GM18526 (cell line): ENCODE data around the gene TOE1.

Source experiments
- POLR2A ChIP-seq: IDR thresholded peaks from 3 replicates; pipeline ENCODE4 v1.6.1; 2011; ENCODE audit not compliant: insufficient read length; ENCODE audit errors: extremely low read depth

TOE1 gene

DNA sequence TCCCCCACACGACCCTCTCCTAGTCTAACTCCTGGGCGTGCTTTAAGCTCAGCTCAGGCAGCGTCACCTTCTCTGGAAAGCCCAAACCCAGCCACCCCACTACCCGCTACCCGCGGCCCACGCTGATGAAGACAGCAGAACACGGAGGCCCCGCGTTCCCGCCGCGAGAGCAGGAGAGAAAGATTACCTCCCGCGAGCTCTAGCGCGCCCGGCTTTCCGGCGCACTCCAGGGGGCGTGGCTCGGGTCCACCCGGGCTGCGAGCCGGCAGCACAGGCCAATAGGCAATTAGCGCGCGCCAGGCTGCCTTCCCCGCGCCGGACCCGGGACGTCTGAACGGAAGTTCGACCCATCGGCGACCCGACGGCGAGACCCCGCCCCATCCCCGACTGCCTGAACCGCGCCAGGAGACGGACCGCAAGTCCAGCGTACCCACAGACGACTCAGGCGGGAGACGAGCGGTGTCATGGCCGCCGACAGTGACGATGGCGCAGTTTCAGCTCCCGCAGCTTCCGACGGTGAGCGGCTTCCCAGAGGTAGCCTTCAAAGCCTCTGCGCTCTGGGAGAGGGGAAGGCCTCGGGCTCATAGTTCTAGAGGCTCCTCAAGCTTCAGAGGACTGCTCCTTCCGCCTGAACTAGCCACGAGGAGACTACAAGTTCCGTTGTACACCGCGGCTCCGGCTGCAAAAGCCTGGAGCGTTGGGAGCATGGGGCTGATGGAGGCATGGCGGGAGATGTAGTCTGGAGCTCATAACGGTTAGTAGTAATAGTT, at the start of gene TOE1, which contains the start of gene MUTYH:
Gene TOE1 (plus strand): TSS at position 382 of the 770 bp plus-strand sequence. CDS start 83 bp downstream, at position 465.
Gene MUTYH (minus strand): TSS at position 652 of the 770 bp plus-strand sequence. CDS start 5,935 bp downstream, outside the sequence.
- TF ChIP-seq POLR2A: peak; percentile 85

DNA sequence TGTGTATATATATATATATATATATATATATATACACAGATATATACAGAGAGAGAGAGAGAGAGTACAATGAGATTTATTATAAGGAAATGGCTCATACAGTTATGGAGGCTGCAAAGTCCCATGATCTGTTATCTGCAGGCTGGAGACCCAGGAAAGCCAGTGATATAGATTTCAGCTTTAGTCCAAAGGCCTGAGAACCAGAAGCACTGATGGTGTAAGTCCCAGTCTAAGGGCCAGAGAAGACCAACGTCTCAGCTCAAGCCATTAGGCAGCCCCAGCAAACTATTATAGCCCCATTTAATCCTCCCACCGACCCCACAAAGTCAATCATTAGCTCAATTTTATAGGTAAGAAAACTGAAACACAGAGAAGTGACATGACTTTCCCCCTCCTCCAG, 48.3 kb upstream of the TOE1 start:
- TF ChIP-seq POLR2A: no peak

GRCh38 chr1:45297666-45298356, 42.2 kb upstream of the TOE1 start:
- TF ChIP-seq POLR2A: no peak

- TF ChIP-seq POLR2A: no peak
Measured at GRCh38 chr1:45299296-45299695, 40.7 kb upstream of the TOE1 start.

GRCh38 chr1:45299981-45300668, 39.8 kb upstream of the TOE1 start:
- no peak for TF ChIP-seq POLR2A

DNA sequence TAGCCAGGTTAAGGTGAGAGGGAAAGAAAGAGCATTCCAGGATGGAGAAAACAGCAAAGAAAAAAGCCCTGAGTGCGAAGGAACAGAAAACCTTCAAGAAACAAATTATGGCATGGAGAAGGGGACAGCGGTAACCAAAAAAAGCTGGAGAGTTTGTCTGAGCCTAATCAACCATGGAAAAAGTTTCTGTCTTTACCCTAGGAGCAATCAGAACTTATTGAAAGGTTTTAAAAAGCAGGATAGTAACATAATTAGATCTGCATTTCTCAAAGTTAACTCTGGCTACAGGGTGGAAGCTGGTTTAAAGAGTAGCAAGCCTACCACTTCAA, 39.3 kb upstream of the TOE1 start:
- TF ChIP-seq POLR2A: no peak

- TF ChIP-seq POLR2A: no peak
Measured at GRCh38 chr1:45302505-45303150, 37.3 kb upstream of the TOE1 start.

DNA sequence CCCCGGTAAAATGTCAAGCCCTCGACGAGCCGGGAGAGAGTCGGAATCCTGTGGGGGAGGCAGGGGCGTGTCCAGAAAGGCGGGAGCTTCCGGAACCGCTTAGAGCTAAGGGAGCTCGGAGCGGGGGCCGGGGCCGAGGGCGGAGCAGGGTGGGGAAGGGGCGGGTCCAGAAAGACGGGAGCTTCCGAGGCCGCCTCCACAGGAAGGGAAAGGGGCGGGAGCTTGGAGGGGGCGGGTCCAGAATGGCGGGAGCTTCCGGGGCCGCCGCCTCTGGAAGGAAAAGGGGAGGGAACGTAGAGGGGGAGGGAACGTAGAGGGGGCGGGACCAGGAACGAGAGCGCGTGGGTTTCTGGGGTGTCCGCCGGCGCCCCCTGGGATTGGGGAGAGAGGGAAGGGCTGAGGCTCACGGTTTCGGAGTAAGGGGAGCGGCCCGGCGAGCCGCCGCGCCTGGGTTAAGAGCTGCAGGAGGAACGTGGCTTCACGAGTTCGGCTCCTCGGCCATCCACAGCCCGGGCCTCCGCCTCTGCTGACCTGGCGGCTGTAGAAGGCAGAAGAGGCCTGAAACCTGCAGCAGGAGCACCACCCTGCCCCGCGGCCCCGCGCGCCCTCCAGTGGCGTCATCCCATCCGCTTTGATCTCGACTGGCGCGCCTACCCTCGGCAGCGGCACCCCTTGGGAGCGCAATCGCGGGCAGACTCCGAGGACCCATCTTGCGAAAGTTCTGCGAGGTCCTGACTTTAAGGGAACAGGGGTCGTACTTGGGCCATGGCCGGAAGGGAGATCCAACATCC, 36.3 kb upstream of the TOE1 start:
- TF ChIP-seq POLR2A: peak; percentile 72

GRCh38 chr1:45304311-45305081, 35.5 kb upstream of the TOE1 start:
- TF ChIP-seq POLR2A: no peak

GRCh38 chr1:45305231-45305630, 34.7 kb upstream of the TOE1 start:
- no peak for TF ChIP-seq POLR2A

GRCh38 chr1:45306319-45306718, 33.7 kb upstream of the TOE1 start:
- no peak for TF ChIP-seq POLR2A

- TF ChIP-seq POLR2A: no peak
Measured at GRCh38 chr1:45306905-45307304, 33.1 kb upstream of the TOE1 start.

- TF ChIP-seq POLR2A: no peak
Measured at GRCh38 chr1:45314266-45314665, 25.7 kb upstream of the TOE1 start.

- TF ChIP-seq POLR2A: no peak
Measured at GRCh38 chr1:45317166-45317565, 22.8 kb upstream of the TOE1 start.
